Osteocyte (in vitro differentiated cells): ENCODE results near the gene KRT12. TPM values are rescaled to one million over a fixed set of nuclear protein-coding genes. Genes with fewer than 3 reads are reported as not detected.

Source experiments
- DNase-seq: peaks from one replicate; pipeline ENCODE4 v3.0.0; 2021; ENCODE audit warnings: mixed read lengths; ENCODE audit not compliant: unreplicated experiment; ENCODE audit errors: extremely low spot score
- H3K27ac Mint-ChIP-seq: one replicate; pipeline ENCODE4 v1.8.0; 2021; ENCODE audit warnings: mild to moderate bottlenecking, mixed read lengths; ENCODE audit not compliant: unreplicated experiment
- H3K27me3 Mint-ChIP-seq: one replicate; pipeline ENCODE4 v1.8.0; 2021; ENCODE audit warnings: mixed read lengths; ENCODE audit not compliant: unreplicated experiment
- H3K36me3 Mint-ChIP-seq: one replicate; pipeline ENCODE4 v1.8.0; 2021; ENCODE audit warnings: mixed read lengths; ENCODE audit not compliant: unreplicated experiment
- H3K4me1 Mint-ChIP-seq: one replicate; pipeline ENCODE4 v1.8.0; 2021; ENCODE audit warnings: mixed read lengths; ENCODE audit not compliant: unreplicated experiment
- H3K4me3 Mint-ChIP-seq: one replicate; pipeline ENCODE4 v1.8.0; 2021; ENCODE audit warnings: mild to moderate bottlenecking, moderate library complexity, mixed read lengths; ENCODE audit not compliant: unreplicated experiment
- H3K9me3 Mint-ChIP-seq: one replicate; pipeline ENCODE4 v1.8.0; 2021; ENCODE audit warnings: mixed read lengths; ENCODE audit not compliant: unreplicated experiment
- total RNA-seq: library from RNA; stranded (reverse); gene quantifications from 2 replicates; pipeline ENCODE4 v1.2.1, GENCODE V29; 2021
- TF ChIP-seq, protein P1 (sequence below): fragments of 200-600 bp; sonication (generic); IDR thresholded peaks from 2 replicates; pipeline ENCODE4 v1.5.0; 2021; ENCODE audit warnings: antibody characterized with exemption, mild to moderate bottlenecking, moderate library complexity

KRT12 gene
- total RNA-seq, 1 donor from 2014 or later, result not detected

DNA sequence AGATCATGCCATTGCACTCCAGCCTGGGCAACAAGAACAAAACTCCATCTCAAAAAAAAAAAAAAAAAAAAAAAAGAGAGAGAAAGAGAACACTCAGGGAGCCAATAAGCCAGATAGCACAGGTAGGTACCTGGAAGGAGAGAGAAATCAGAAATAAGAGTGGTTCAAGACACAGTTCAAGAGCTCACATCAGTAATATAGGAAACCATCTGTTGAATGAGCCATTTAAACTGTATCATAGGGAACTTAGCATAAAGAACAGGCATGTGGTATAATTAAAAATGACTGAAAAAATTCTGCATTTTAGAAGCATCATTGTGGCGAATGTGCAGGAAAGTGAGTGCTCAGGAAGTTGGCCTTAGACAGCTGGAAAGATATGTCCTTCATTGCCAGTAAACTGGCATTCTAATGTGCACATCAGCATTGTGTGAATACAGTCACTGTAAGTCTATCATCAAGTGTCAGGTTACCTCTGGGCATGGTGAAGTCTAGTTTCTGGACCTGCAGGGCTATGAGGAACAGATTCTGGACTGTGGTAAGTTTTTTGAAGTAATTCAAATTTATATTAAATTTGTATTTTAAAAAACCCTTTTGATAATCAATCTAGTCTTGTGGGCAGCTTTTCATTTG is 20.4 kb downstream of the KRT12 start:
- TF ChIP-seq, protein P1, sequence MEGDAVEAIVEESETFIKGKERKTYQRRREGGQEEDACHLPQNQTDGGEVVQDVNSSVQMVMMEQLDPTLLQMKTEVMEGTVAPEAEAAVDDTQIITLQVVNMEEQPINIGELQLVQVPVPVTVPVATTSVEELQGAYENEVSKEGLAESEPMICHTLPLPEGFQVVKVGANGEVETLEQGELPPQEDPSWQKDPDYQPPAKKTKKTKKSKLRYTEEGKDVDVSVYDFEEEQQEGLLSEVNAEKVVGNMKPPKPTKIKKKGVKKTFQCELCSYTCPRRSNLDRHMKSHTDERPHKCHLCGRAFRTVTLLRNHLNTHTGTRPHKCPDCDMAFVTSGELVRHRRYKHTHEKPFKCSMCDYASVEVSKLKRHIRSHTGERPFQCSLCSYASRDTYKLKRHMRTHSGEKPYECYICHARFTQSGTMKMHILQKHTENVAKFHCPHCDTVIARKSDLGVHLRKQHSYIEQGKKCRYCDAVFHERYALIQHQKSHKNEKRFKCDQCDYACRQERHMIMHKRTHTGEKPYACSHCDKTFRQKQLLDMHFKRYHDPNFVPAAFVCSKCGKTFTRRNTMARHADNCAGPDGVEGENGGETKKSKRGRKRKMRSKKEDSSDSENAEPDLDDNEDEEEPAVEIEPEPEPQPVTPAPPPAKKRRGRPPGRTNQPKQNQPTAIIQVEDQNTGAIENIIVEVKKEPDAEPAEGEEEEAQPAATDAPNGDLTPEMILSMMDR, result no peak
- no peaks in the 10 kb centered on the region for H3K36me3 Mint-ChIP-seq
- DNase-seq, result no peak
- H3K27ac Mint-ChIP-seq, result no peak overlapping the region
- H3K9me3 Mint-ChIP-seq, result no peaks in the 10 kb centered on the region
- H3K4me1 Mint-ChIP-seq, result no peaks in the 10 kb centered on the region
- H3K27me3 Mint-ChIP-seq, result peaks cover 24% of the 10 kb centered on the region
- no peak overlapping the region for H3K4me3 Mint-ChIP-seq

DNA sequence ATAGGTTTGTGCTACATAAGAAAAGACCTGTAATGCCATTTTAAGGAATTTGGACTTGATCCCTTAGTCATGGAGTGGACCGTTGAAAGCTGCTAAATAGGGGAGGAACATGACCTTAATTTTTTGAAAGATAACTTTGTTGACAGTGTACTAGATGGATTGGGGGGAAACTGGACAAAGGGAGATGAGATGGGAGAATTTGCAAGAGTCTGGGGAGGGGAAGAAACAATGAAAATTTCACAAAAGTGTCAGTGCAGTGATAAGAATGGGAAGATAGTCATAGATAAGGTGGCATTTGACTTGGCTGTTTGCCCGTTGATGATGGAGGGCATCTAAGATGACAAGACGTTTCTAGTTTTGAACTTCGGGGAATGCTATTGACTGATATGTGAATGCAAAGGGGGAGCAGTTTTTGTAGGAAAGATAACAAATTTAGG is 22.3 kb downstream of the KRT12 start:
- Mint-ChIP-seq H3K27ac (no peak overlapping the region), H3K4me1 (no peaks in the 10 kb centered on the region), H3K27me3 (peaks cover 24% of the 10 kb centered on the region), H3K9me3 (no peaks in the 10 kb centered on the region), H3K4me3 (no peak overlapping the region), H3K36me3 (no peaks in the 10 kb centered on the region)
- TF ChIP-seq, protein P1, result no peak
- DNase-seq, result no peak

DNA sequence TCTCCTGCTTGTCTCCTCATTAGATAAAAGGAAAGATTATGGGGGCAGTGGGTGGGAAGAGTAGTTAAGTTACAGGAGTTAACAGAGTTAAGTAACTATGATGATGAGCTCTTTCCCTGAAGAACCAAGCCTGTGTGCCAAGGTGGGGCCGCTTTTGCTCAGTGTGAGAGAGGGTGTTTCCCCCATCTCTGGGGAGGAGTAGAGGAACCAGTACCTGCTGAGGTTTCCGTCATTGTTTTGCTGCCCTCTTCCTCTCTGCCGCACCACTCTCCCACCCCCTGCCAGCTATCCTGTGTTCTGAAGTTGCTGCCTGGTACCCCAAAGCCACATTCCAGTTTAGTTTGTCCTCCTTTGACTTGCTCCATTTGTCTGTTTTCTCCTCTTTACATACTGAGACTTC is 23.8 kb downstream of the KRT12 start:
- H3K36me3 Mint-ChIP-seq, result no peaks in the 10 kb centered on the region

DNA sequence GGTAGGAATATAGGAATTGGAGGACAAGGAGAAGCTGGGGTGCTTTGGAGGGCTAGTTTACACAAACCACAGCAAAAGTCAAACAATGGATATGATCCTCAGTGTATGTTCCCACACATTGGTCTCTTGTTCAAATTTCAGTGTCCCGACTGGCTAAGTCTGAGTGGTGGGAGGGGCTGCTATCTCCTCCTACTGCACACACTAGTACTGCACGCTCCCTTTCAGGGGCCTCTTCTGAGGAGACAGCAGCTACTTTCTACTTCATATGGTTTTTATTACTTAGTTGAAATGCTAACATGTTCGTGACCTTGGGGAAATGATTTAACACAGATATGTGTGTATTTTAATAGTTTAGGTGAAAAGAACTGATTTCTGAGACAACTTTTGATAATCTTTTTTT is 25.8 kb downstream of the KRT12 start:
- DNase-seq, result no peak
- peaks cover 24% of the 10 kb centered on the region for H3K27me3 Mint-ChIP-seq
- no peaks in the 10 kb centered on the region for H3K36me3 Mint-ChIP-seq
- H3K4me1 Mint-ChIP-seq, result no peaks in the 10 kb centered on the region
- H3K9me3 Mint-ChIP-seq, result no peaks in the 10 kb centered on the region
- H3K4me3 Mint-ChIP-seq, result no peak overlapping the region
- TF ChIP-seq, protein P1, result no peak
- H3K27ac Mint-ChIP-seq, result no peak overlapping the region

More for the DNA sequence above, 23.8 kb downstream of the KRT12 start:
- TF ChIP-seq, protein P1, result no peak
- Mint-ChIP-seq H3K27ac (no peak overlapping the region), H3K27me3 (peaks cover 24% of the 10 kb centered on the region), H3K9me3 (no peaks in the 10 kb centered on the region), H3K4me1 (no peaks in the 10 kb centered on the region), H3K4me3 (no peak overlapping the region)
- DNase-seq, result no peak

DNA sequence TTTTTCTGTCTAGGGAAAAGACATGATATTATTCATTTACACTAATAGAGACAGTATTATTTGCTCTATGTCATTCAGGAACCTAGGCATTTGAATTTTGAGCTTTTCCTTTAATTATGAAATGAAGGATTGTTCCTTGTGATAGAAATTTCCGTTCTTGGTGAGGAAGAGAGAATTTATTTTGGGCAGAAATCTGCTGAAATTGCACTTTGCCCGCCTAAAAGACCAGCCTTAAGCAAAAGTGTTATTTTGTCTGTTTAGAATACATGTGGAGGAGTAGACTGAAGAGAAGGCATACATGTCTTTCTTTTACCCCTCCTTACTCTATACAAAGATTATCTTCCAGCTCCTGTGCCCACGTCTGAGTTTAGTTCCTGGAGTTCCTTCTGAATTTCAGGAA is 27.8 kb downstream of the KRT12 start:
- Mint-ChIP-seq H3K27ac (no peak overlapping the region), H3K27me3 (peaks cover 6% of the 10 kb centered on the region), H3K4me1 (no peaks in the 10 kb centered on the region), H3K4me3 (no peak overlapping the region), H3K36me3 (peaks cover 11% of the 10 kb centered on the region), H3K9me3 (no peaks in the 10 kb centered on the region)
- TF ChIP-seq, protein P1, result no peak
- no peak for DNase-seq
